Activated CD8-positive, alpha-beta T cell treated with anti-CD3 and anti-CD28 coated beads, Interleukin-2, amount 10 ng/mL, durations not matched to agents 7 days and 5 days (primary cell): ENCODE results near the gene S1PR2. TPM values are rescaled to one million over a fixed set of nuclear protein-coding genes. Genes with fewer than 3 reads are reported as not detected.
A peak's percentile ranks its signal among the peaks of the same experiment; 100 is the strongest.

Experiments
- ATAC-seq: fragments of 150-1000 bp; cut with Tn5 transposase; one replicate; pipeline ENCODE4 v1.10.0; 2021; ENCODE audit warnings: moderate library complexity
- CTCF ChIA-PET: fragments of 350-600 bp; sonication (Branson Sonifier 250); formaldehyde crosslinking; loops from one replicate; lab custom pipeline; 2021; ENCODE audit warnings: antibody characterized with exemption; lab: Charles Lee
- POLR2A ChIA-PET: fragments of 350-600 bp; sonication (Branson Sonifier 250); formaldehyde crosslinking; loops from one replicate; lab custom pipeline; 2021; ENCODE audit warnings: antibody characterized with exemption; lab: Charles Lee
- DNase-seq: peaks from one replicate; pipeline ENCODE4 v3.0.0-alpha.2; 2020
- H3K27ac Mint-ChIP-seq: one replicate; pipeline ENCODE4 v1.8.0; 2021; ENCODE audit warnings: mild to moderate bottlenecking, mixed read lengths
- H3K27me3 Mint-ChIP-seq: one replicate; pipeline ENCODE4 v1.8.0; 2021; ENCODE audit warnings: low read depth, mixed read lengths
- H3K36me3 Mint-ChIP-seq: one replicate; pipeline ENCODE4 v1.8.0; 2021; ENCODE audit warnings: low read depth, mixed read lengths
- H3K4me1 Mint-ChIP-seq: one replicate; pipeline ENCODE4 v1.8.0; 2021; ENCODE audit warnings: low read depth, mixed read lengths
- H3K4me3 Mint-ChIP-seq: one replicate; pipeline ENCODE4 v1.8.0; 2021; ENCODE audit warnings: mild to moderate bottlenecking, mixed read lengths
- H3K9me3 Mint-ChIP-seq: one replicate; pipeline ENCODE4 v1.8.0; 2022; ENCODE audit warnings: mixed read lengths; ENCODE audit not compliant: insufficient read depth
- total RNA-seq, 2 experiments: library from RNA; stranded (reverse); gene quantifications; one replicate each; pipeline ENCODE4 v1.2.3, GENCODE V29; 2021

Gene S1PR2
- total RNA-seq: 1 to 10 TPM; 3.5 to 3.8 TPM

GRCh38 chr19:10230861-10231611, at the start of gene S1PR2:
S1PR2 (minus strand) TSS chr19:10231331; CDS start chr19:10224905, 6,426 bp downstream.
- ChIA-PET CTCF (interaction anchor here (1.0 to 6.7 kb wide), 3 partner anchors 19 to 20 kb away, joined by 3 to 62 read pairs (median 4); partner anchors contain the start of gene MRPL4), POLR2A (interaction anchor here (1.3 kb wide), 1 partner anchor 37 kb away, joined by 3 read pairs; the partner anchor contains the start of gene DNMT1)
- DNase-seq (peak; percentile 68), ATAC-seq (peak; percentile 69)
- H3K4me3 Mint-ChIP-seq: peak within 1 kb of the TSS; percentile 83
- peak within 1 kb of the TSS; percentile 78 for H3K27ac Mint-ChIP-seq
- H3K36me3 Mint-ChIP-seq: no peaks in the 10 kb centered on the region
- peaks cover 21% of the 10 kb centered on the region for H3K4me1 Mint-ChIP-seq
- no peaks in the 10 kb centered on the region for H3K27me3 Mint-ChIP-seq
- H3K9me3 Mint-ChIP-seq: no peaks in the 10 kb centered on the region

- peaks cover 47% of the 10 kb centered on the region for H3K36me3 Mint-ChIP-seq
- no peaks in the 10 kb centered on the region for H3K9me3 Mint-ChIP-seq
- peak overlapping the region; percentile 58 for H3K27ac Mint-ChIP-seq
- no peaks in the 10 kb centered on the region for H3K27me3 Mint-ChIP-seq
- POLR2A ChIA-PET: interaction anchor here (0.7 to 3.2 kb wide), 4 partner anchors 10 to 481 kb away, joined by 3 to 16 read pairs (median 4); partner anchors contain the start of genes ICAM1 and TYK2
- CTCF ChIA-PET: interaction anchor here (0.6 to 3.3 kb wide), 9 partner anchors 9 to 145 kb away, joined by 3 to 15 read pairs (median 6); partner anchors contain the start of genes ICAM1 and ICAM5
- peaks cover 31% of the 10 kb centered on the region for H3K4me1 Mint-ChIP-seq
- peak; percentile 60 for ATAC-seq
- H3K4me3 Mint-ChIP-seq: no peak overlapping the region
- DNase-seq: peak; percentile 44
Observed at GRCh38 chr19:10279737-10280442, 48.8 kb upstream of the S1PR2 start.

GRCh38 chr19:10278935-10279334, 47.8 kb upstream of the S1PR2 start:
- ChIA-PET POLR2A (interaction anchor here (3.2 kb wide), 1 partner anchor 9 kb away, joined by 16 read pairs; the partner anchor contains the start of gene ICAM1), CTCF (interaction anchor here (1.3 to 3.3 kb wide), 4 partner anchors 8 to 110 kb away, joined by 4 to 15 read pairs (median 12); partner anchors contain the start of gene ICAM1)
- Mint-ChIP-seq H3K27me3 (no peaks in the 10 kb centered on the region), H3K27ac (peak overlapping the region; percentile 70), H3K9me3 (no peaks in the 10 kb centered on the region), H3K4me3 (no peak overlapping the region), H3K4me1 (peaks cover 35% of the 10 kb centered on the region), H3K36me3 (peaks cover 41% of the 10 kb centered on the region)
- ATAC-seq: no peak
- no peak for DNase-seq

GRCh38 chr19:10277795-10278589, 46.9 kb upstream of the S1PR2 start:
- H3K4me1 Mint-ChIP-seq: peaks cover 33% of the 10 kb centered on the region
- DNase-seq (no peak), ATAC-seq (no peak)
- H3K27ac Mint-ChIP-seq: no peak overlapping the region
- no peak overlapping the region for H3K4me3 Mint-ChIP-seq
- CTCF ChIA-PET: interaction anchor here (1.0 to 3.3 kb wide), 4 partner anchors 9 to 111 kb away, joined by 3 to 15 read pairs (median 6); no protein-coding TSS in a partner anchor
- POLR2A ChIA-PET: interaction anchor here (1.9 to 3.2 kb wide), 2 partner anchors 8 to 9 kb away, joined by 6 to 16 read pairs; partner anchors contain the start of genes ICAM1 and ICAM4
- no peaks in the 10 kb centered on the region for H3K27me3 Mint-ChIP-seq
- peaks cover 34% of the 10 kb centered on the region for H3K36me3 Mint-ChIP-seq
- H3K9me3 Mint-ChIP-seq: no peaks in the 10 kb centered on the region

GRCh38 chr19:10274589-10274988, 43.5 kb upstream of the S1PR2 start:
- H3K27ac Mint-ChIP-seq: peak overlapping the region; percentile 4
- H3K4me1 Mint-ChIP-seq: peaks cover 48% of the 10 kb centered on the region
- no peak overlapping the region for H3K4me3 Mint-ChIP-seq
- ChIA-PET CTCF (interaction anchor here (1.2 to 10.8 kb wide), 2 partner anchors 15 to 111 kb away, joined by 9 to 383 read pairs; partner anchors contain the start of gene TYK2), POLR2A (no interaction called here)
- no peaks in the 10 kb centered on the region for H3K9me3 Mint-ChIP-seq
- ATAC-seq (no peak), DNase-seq (no peak)
- H3K36me3 Mint-ChIP-seq: peaks cover 26% of the 10 kb centered on the region
- no peaks in the 10 kb centered on the region for H3K27me3 Mint-ChIP-seq

- peak; percentile 0 for ATAC-seq
- CTCF ChIA-PET: interaction anchor here (0.7 to 10.8 kb wide), 20 partner anchors 8 to 341 kb away, joined by 3 to 383 read pairs (median 7); partner anchors contain the start of genes CDC37, ICAM4, ICAM5 and PDE4A
- Mint-ChIP-seq H3K9me3 (no peaks in the 10 kb centered on the region), H3K4me1 (peaks cover 40% of the 10 kb centered on the region), H3K27ac (peak overlapping the region; percentile 93), H3K27me3 (no peaks in the 10 kb centered on the region), H3K4me3 (peak overlapping the region; percentile 82), H3K36me3 (peaks cover 14% of the 10 kb centered on the region)
- POLR2A ChIA-PET: interaction anchor here (0.6 to 4.0 kb wide), 22 partner anchors 8 to 290 kb away, joined by 3 to 54 read pairs (median 5); partner anchors contain the start of genes CDC37, ICAM4, ICAM5 and RAVER1
- peak; percentile 37 for DNase-seq
Observed at GRCh38 chr19:10271543-10272086, 40.5 kb upstream of the S1PR2 start.

- peak; percentile 68 for ATAC-seq
- DNase-seq: peak; percentile 88
- Mint-ChIP-seq H3K9me3 (no peaks in the 10 kb centered on the region), H3K4me3 (peak within 1 kb of the TSS; percentile 82), H3K27me3 (no peaks in the 10 kb centered on the region), H3K27ac (peak within 1 kb of the TSS; percentile 93), H3K4me1 (peaks cover 40% of the 10 kb centered on the region), H3K36me3 (peaks cover 14% of the 10 kb centered on the region)
- ChIA-PET CTCF (interaction anchor here (0.7 to 10.8 kb wide), 26 partner anchors 9 to 340 kb away, joined by 3 to 383 read pairs (median 6); partner anchors contain the start of genes CDC37, ICAM4, ICAM5 and PDE4A), POLR2A (interaction anchor here (0.6 to 4.0 kb wide), 23 partner anchors 8 to 284 kb away, joined by 3 to 54 read pairs (median 6); partner anchors contain the start of genes CDC37, DNMT1, ICAM4 and ICAM5)
Observed at GRCh38 chr19:10270616-10271394, 39.7 kb upstream of the S1PR2 start, which contains the start of gene ICAM1. ICAM1 (plus strand) TSS chr19:10271120; CDS start chr19:10271160, 40 bp downstream.

GRCh38 chr19:10270180-10270615, 39.1 kb upstream of the S1PR2 start:
- Mint-ChIP-seq H3K4me1 (peaks cover 40% of the 10 kb centered on the region), H3K27me3 (no peaks in the 10 kb centered on the region), H3K36me3 (peaks cover 11% of the 10 kb centered on the region), H3K9me3 (no peaks in the 10 kb centered on the region), H3K4me3 (peak overlapping the region; percentile 82), H3K27ac (peak overlapping the region; percentile 93)
- peak; percentile 87 for DNase-seq
- ChIA-PET CTCF (interaction anchor here (0.7 to 10.8 kb wide), 20 partner anchors 10 to 185 kb away, joined by 3 to 383 read pairs (median 7); partner anchors contain the start of genes CDC37, ICAM4, ICAM5 and PDE4A), POLR2A (interaction anchor here (1.2 to 4.0 kb wide), 16 partner anchors 8 to 148 kb away, joined by 3 to 54 read pairs (median 9); partner anchors contain the start of genes CDC37, DNMT1, ICAM4 and ICAM5)
- ATAC-seq: peak; percentile 70
